Lower leg skin (tissue), 3 donors: ENCODE measurements around the gene INHBB.

Experiments used
- POLR2A ChIP-seq, 2 donors: fragments of 450-650 bp; IDR thresholded peaks; one replicate each; pipeline ENCODE4 v1.6.1; 2016 to 2017; ENCODE audit warnings: antibody characterized with exemption in 2 of 2, mild to moderate bottlenecking in 1 of 2, moderate library complexity in 1 of 2
- TF ChIP-seq, protein P1 (sequence below), 3 donors: fragments of 450-650 bp; IDR thresholded peaks; one replicate each; pipeline ENCODE4 v1.5.1; 2016; ENCODE audit warnings: antibody characterized with exemption in 3 of 3, mild to moderate bottlenecking in 3 of 3, moderate library complexity in 2 of 3

DNA sequence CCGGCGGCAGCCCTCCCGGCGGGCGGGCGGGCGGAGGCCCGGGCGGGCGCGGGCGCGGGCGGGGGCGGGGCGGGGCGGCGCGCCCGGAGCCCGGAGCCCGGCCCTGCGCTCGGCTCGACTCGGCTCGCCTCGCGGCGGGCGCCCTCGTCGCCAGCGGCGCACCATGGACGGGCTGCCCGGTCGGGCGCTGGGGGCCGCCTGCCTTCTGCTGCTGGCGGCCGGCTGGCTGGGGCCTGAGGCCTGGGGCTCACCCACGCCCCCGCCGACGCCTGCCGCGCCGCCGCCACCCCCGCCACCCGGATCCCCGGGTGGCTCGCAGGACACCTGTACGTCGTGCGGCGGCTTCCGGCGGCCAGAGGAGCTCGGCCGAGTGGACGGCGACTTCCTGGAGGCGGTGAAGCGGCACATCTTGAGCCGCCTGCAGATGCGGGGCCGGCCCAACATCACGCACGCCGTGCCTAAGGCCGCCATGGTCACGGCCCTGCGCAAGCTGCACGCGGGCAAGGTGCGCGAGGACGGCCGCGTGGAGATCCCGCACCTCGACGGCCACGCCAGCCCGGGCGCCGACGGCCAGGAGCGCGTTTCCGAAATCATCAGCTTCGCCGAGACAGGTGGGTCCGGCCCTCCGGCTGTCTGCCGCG is at the start of gene INHBB:
- TF ChIP-seq, protein P1, sequence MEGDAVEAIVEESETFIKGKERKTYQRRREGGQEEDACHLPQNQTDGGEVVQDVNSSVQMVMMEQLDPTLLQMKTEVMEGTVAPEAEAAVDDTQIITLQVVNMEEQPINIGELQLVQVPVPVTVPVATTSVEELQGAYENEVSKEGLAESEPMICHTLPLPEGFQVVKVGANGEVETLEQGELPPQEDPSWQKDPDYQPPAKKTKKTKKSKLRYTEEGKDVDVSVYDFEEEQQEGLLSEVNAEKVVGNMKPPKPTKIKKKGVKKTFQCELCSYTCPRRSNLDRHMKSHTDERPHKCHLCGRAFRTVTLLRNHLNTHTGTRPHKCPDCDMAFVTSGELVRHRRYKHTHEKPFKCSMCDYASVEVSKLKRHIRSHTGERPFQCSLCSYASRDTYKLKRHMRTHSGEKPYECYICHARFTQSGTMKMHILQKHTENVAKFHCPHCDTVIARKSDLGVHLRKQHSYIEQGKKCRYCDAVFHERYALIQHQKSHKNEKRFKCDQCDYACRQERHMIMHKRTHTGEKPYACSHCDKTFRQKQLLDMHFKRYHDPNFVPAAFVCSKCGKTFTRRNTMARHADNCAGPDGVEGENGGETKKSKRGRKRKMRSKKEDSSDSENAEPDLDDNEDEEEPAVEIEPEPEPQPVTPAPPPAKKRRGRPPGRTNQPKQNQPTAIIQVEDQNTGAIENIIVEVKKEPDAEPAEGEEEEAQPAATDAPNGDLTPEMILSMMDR (IDR thresholded peaks at IDR 0.05), result no peak
- TF ChIP-seq POLR2A (IDR thresholded peaks at IDR 0.05), result no peak
